Trophoblast cell (in vitro differentiated cells and primary cell): ENCODE data around the gene DRC1.

Experiments used
- DNase-seq, 2 donors: peaks; one replicate each; pipeline ENCODE4 v3.0.0-alpha.2; 2016
- H2AFZ ChIP-seq: 2 replicates; pipeline ENCODE4 v1.6.1; 2013; ENCODE audit warnings: low read length, moderate library complexity, mild to moderate bottlenecking; ENCODE audit not compliant: insufficient read depth, poor library complexity
- H2AK5ac ChIP-seq: 2 replicates; pipeline ENCODE4 v1.6.1; 2013; ENCODE audit warnings: mild to moderate bottlenecking, low read length
- H2BK120ac ChIP-seq: 2 replicates; pipeline ENCODE4 v1.6.1; 2013; ENCODE audit warnings: low read length, mild to moderate bottlenecking, moderate library complexity; ENCODE audit not compliant: insufficient read depth, poor library complexity
- H2BK12ac ChIP-seq: 2 replicates; pipeline ENCODE4 v1.6.1; 2013; ENCODE audit warnings: mild to moderate bottlenecking, low read length, moderate library complexity
- H2BK5ac ChIP-seq: 2 replicates; pipeline ENCODE4 v1.6.1; 2013; ENCODE audit warnings: low read length, low read depth, moderate library complexity, mild to moderate bottlenecking; ENCODE audit not compliant: poor library complexity
- H3K14ac ChIP-seq: 2 replicates; pipeline ENCODE4 v1.6.1; 2013; ENCODE audit warnings: mild to moderate bottlenecking, low read length
- H3K18ac ChIP-seq: 2 replicates; pipeline ENCODE4 v1.6.1; 2013; ENCODE audit warnings: mild to moderate bottlenecking, low read length
- H3K23ac ChIP-seq: 2 replicates; pipeline ENCODE4 v1.6.1; 2013; ENCODE audit warnings: low read length
- H3K27ac ChIP-seq: 2 replicates; pipeline ENCODE4 v1.5.1; 2013; ENCODE audit warnings: low read depth, mild to moderate bottlenecking, inconsistent platforms, low read length, moderate library complexity
- H3K27me3 ChIP-seq: 2 replicates; pipeline ENCODE4 v1.6.1; 2013; ENCODE audit warnings: inconsistent platforms, mild to moderate bottlenecking, low read length, moderate library complexity; ENCODE audit not compliant: insufficient read depth
- H3K36me3 ChIP-seq, 2 experiments: 1 replicate in 1 of 2; 2 replicates in 1 of 2; pipeline ENCODE4 v1.6.1; 2013; ENCODE audit warnings: low read length in 2 of 2, mild to moderate bottlenecking in 2 of 2, moderate library complexity in 1 of 2; ENCODE audit not compliant: insufficient read depth in 2 of 2, control insufficient read depth in 1 of 2
- H3K4ac ChIP-seq: 2 replicates; pipeline ENCODE4 v1.6.1; 2013; ENCODE audit warnings: low read depth, mild to moderate bottlenecking, low read length, moderate library complexity
- H3K4me1 ChIP-seq, 2 experiments: 1 replicate in 1 of 2; 2 replicates in 1 of 2; pipeline ENCODE4 v1.6.1; 2013; ENCODE audit warnings: low read length in 2 of 2, mild to moderate bottlenecking in 2 of 2, moderate library complexity in 1 of 2; ENCODE audit not compliant: insufficient read depth in 2 of 2, control insufficient read depth in 1 of 2
- H3K4me2 ChIP-seq: 2 replicates; pipeline ENCODE4 v1.6.1; 2013; ENCODE audit warnings: inconsistent platforms, mild to moderate bottlenecking, low read length, moderate library complexity
- H3K4me3 ChIP-seq: 2 replicates; pipeline ENCODE4 v1.5.1; 2013; ENCODE audit warnings: mild to moderate bottlenecking, low read depth, low read length, inconsistent platforms
- H3K79me1 ChIP-seq: one replicate; pipeline ENCODE4 v1.6.1; 2013; ENCODE audit warnings: low read length
- H3K79me2 ChIP-seq: 2 replicates; pipeline ENCODE4 v1.6.1; 2013; ENCODE audit warnings: low read length, mild to moderate bottlenecking; ENCODE audit not compliant: control insufficient read depth, insufficient read depth, poor library complexity
- H3K9ac ChIP-seq: 2 replicates; pipeline ENCODE4 v1.6.1; 2013; ENCODE audit warnings: mild to moderate bottlenecking, low read length
- H3K9me3 ChIP-seq: 2 replicates; pipeline ENCODE4 v1.6.1; 2013; ENCODE audit warnings: low read depth, mild to moderate bottlenecking, control low read depth, inconsistent platforms, low read length; ENCODE audit not compliant: insufficient read depth
- H4K12ac ChIP-seq: 2 replicates; pipeline ENCODE4 v1.6.1; 2013; ENCODE audit warnings: low read depth, mild to moderate bottlenecking, low read length, moderate library complexity
- H4K8ac ChIP-seq: 2 replicates; pipeline ENCODE4 v1.6.1; 2013; ENCODE audit warnings: low read depth, mild to moderate bottlenecking, low read length, moderate library complexity
- H4K91ac ChIP-seq: one replicate; pipeline ENCODE4 v1.6.1; 2013; ENCODE audit warnings: low read depth, mild to moderate bottlenecking, low read length, moderate library complexity
- WGBS: extraction: QIAGEN DNeasy Blood & Tissue Kit; methylation state at CpG from one replicate; pipeline ENCODE4 v1.1.7; 2013; ENCODE audit warnings: missing lambda C conversion rate; ENCODE audit not compliant: insufficient read length, insufficient coverage; ENCODE audit errors: extremely low coverage; 5-methylcytosine and 5-hydroxymethylcytosine counted together

DRC1 gene

DNA sequence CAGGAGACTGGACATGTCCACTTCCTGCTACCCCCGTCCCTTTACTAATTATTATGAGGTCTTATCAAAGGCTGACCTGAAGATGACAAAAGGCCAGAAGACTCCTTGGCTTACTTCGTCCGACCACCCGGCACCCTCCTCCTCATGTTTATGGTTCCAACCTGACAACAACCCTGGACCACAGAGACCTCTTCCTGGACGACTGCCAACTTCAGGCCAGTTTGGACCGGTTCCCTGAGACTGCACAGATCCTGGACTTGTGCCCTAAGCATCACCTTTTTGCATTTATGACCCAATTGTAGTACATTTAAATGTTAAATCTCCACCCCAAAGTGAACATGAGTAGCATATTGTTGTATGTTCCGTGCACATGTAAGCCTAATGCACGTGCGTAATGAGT, 5.8 kb downstream of the DRC1 start:
- H3K27ac ChIP-seq: no peak overlapping the region
- no peak overlapping the region for H4K91ac ChIP-seq
- no peak overlapping the region for H3K9ac ChIP-seq
- no peak overlapping the region for H3K4me2 ChIP-seq
- no peak overlapping the region for H2AK5ac ChIP-seq
- no peaks in the 10 kb centered on the region for H3K79me1 ChIP-seq
- H3K14ac ChIP-seq: no peak overlapping the region
- H3K23ac ChIP-seq: no peak overlapping the region
- H2BK5ac ChIP-seq: no peak overlapping the region
- no peak for DNase-seq
- no peak overlapping the region for H4K12ac ChIP-seq
- H3K4me1 ChIP-seq: no peaks in the 10 kb centered on the region
- no peak overlapping the region for H2BK120ac ChIP-seq
- no peak overlapping the region for H3K4ac ChIP-seq
- H3K36me3 ChIP-seq: no peaks in the 10 kb centered on the region
- H3K4me3 ChIP-seq: no peak overlapping the region
- no peak overlapping the region for H3K18ac ChIP-seq
- H2BK12ac ChIP-seq: no peak overlapping the region
- H3K27me3 ChIP-seq: no peaks in the 10 kb centered on the region
- no peak overlapping the region for H2AFZ ChIP-seq
- no peak overlapping the region for H4K8ac ChIP-seq
- no peaks in the 10 kb centered on the region for H3K9me3 ChIP-seq
- H3K79me2 ChIP-seq: no peaks in the 10 kb centered on the region
- WGBS: no CpG with 5 or more reads among the region's 9 CpGs

GRCh38 chr2:26409785-26410184, 8.1 kb downstream of the DRC1 start:
- Histone ChIP-seq H2BK120ac (no peak overlapping the region), H3K27me3 (no peaks in the 10 kb centered on the region), H3K79me1 (no peaks in the 10 kb centered on the region), H3K14ac (no peak overlapping the region), H3K4me1 (no peaks in the 10 kb centered on the region), H3K79me2 (no peaks in the 10 kb centered on the region), H3K4me3 (no peak overlapping the region), H2AK5ac (no peak overlapping the region), H2BK12ac (no peak overlapping the region), H3K9me3 (no peaks in the 10 kb centered on the region), H3K4me2 (no peak overlapping the region), H3K23ac (no peak overlapping the region), H4K8ac (no peak overlapping the region), H3K9ac (no peak overlapping the region), H3K36me3 (no peaks in the 10 kb centered on the region), H4K12ac (no peak overlapping the region), H3K18ac (no peak overlapping the region), H4K91ac (no peak overlapping the region), H3K27ac (no peak overlapping the region), H2AFZ (no peak overlapping the region), H2BK5ac (no peak overlapping the region), H3K4ac (no peak overlapping the region)
- no peak for DNase-seq
- WGBS: no CpG with 5 or more reads among the region's 1 CpG

DNA sequence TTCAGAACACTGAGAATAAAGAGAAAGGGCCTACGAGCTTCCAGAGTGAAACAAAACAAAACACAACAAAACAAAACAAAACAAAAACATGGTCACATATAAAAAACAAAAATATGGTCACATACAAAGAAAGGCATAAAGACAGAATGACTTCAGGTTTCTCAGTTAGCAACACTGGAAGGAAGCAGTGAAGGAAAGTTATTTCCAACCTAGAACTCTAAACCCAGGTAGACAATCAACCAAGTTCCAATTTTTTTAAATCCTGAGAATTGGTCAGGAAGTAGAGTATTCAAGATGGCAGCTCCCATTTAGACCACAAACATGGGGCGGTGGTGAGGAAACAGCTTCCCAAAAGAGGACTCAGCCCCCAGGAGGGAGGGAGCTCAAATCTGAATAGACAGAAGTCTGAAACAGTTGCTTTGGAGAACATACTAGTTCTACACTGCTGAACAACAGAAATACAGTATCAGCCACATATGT, 9.1 kb downstream of the DRC1 start:
- H2AK5ac ChIP-seq: no peak overlapping the region
- H4K91ac ChIP-seq: no peak overlapping the region
- no peak overlapping the region for H2BK120ac ChIP-seq
- no peaks in the 10 kb centered on the region for H3K79me2 ChIP-seq
- H3K79me1 ChIP-seq: no peaks in the 10 kb centered on the region
- no peaks in the 10 kb centered on the region for H3K27me3 ChIP-seq
- no peak overlapping the region for H3K27ac ChIP-seq
- H2AFZ ChIP-seq: no peak overlapping the region
- H3K23ac ChIP-seq: no peak overlapping the region
- no peak overlapping the region for H4K12ac ChIP-seq
- H3K4ac ChIP-seq: no peak overlapping the region
- H4K8ac ChIP-seq: no peak overlapping the region
- H3K9ac ChIP-seq: no peak overlapping the region
- H3K4me2 ChIP-seq: no peak overlapping the region
- no CpG with 5 or more reads among the region's 2 CpGs for WGBS
- H3K18ac ChIP-seq: no peak overlapping the region
- H3K4me1 ChIP-seq: no peaks in the 10 kb centered on the region
- no peak overlapping the region for H3K4me3 ChIP-seq
- H3K14ac ChIP-seq: no peak overlapping the region
- no peak overlapping the region for H2BK5ac ChIP-seq
- H3K36me3 ChIP-seq: no peaks in the 10 kb centered on the region
- H2BK12ac ChIP-seq: no peak overlapping the region
- H3K9me3 ChIP-seq: no peaks in the 10 kb centered on the region
- no peak for DNase-seq

- no peak overlapping the region for H4K8ac ChIP-seq
- no peak overlapping the region for H3K14ac ChIP-seq
- no CpG with 5 or more reads among the region's 6 CpGs for WGBS
- no peak overlapping the region for H3K4me3 ChIP-seq
- no peak overlapping the region for H2AK5ac ChIP-seq
- no peaks in the 10 kb centered on the region for H3K36me3 ChIP-seq
- no peaks in the 10 kb centered on the region for H3K79me1 ChIP-seq
- no peak overlapping the region for H3K27ac ChIP-seq
- H3K4ac ChIP-seq: no peak overlapping the region
- no peak overlapping the region for H2BK120ac ChIP-seq
- H4K91ac ChIP-seq: no peak overlapping the region
- H3K23ac ChIP-seq: no peak overlapping the region
- H3K4me1 ChIP-seq: no peaks in the 10 kb centered on the region
- DNase-seq: no peak
- no peak overlapping the region for H2AFZ ChIP-seq
- H3K9me3 ChIP-seq: no peaks in the 10 kb centered on the region
- no peak overlapping the region for H3K9ac ChIP-seq
- no peak overlapping the region for H3K18ac ChIP-seq
- no peak overlapping the region for H2BK5ac ChIP-seq
- no peaks in the 10 kb centered on the region for H3K79me2 ChIP-seq
- H3K27me3 ChIP-seq: no peaks in the 10 kb centered on the region
- no peak overlapping the region for H3K4me2 ChIP-seq
- no peak overlapping the region for H2BK12ac ChIP-seq
- no peak overlapping the region for H4K12ac ChIP-seq
These were observed 9.7 kb downstream of the DRC1 start for GRCh38 chr2:26411419-26411818.
